ELR (cell line): Measurements from ENCODE around the gene TYROBP.
A peak's percentile ranks its signal among the peaks of the same experiment; 100 is the strongest.
"Not testable (repeated sequence)": the region's sequence is repeated elsewhere in the genome, so short reads cannot be mapped to it uniquely, and the experiment has no call there.

Source experiments
- DNase-seq: peaks from one replicate; pipeline ENCODE4 v3.0.0-alpha.2; 2015; ENCODE audit warnings: low read depth

The TYROBP gene

GRCh38 chr19:35899547-35900214 lies 8.4 kb downstream of the TYROBP start:
- peak; percentile 84 for DNase-seq

- no peak for DNase-seq
These were observed 9.6 kb downstream of the TYROBP start for GRCh38 chr19:35898499-35898809.

GRCh38 chr19:35897706-35898451 lies 10.2 kb downstream of the TYROBP start:
- DNase-seq: no peak

- DNase-seq: no peak
These were observed 11.5 kb downstream of the TYROBP start for GRCh38 chr19:35896643-35897040.

- DNase-seq: no peak
These were observed 12.0 kb downstream of the TYROBP start for GRCh38 chr19:35895911-35896642.

- no peak for DNase-seq
These were observed 13.8 kb downstream of the TYROBP start for GRCh38 chr19:35894342-35894741.

GRCh38 chr19:35891819-35892218 lies 16.3 kb downstream of the TYROBP start:
- DNase-seq: not testable (repeated sequence)

- DNase-seq: no peak
These were observed 17.9 kb downstream of the TYROBP start for GRCh38 chr19:35890113-35890650.

- no peak for DNase-seq
These were observed 18.6 kb downstream of the TYROBP start for GRCh38 chr19:35889370-35890112.

- DNase-seq: no peak
These were observed 19.7 kb downstream of the TYROBP start for GRCh38 chr19:35888398-35888797.

- no peak for DNase-seq
These were observed 20.9 kb downstream of the TYROBP start for GRCh38 chr19:35887197-35887596.

GRCh38 chr19:35885904-35886303 lies 22.2 kb downstream of the TYROBP start:
- DNase-seq: no peak

- no peak for DNase-seq
These were observed 22.8 kb downstream of the TYROBP start for GRCh38 chr19:35885225-35885738.

GRCh38 chr19:35883882-35884281 lies 24.2 kb downstream of the TYROBP start:
- no peak for DNase-seq

- peak; percentile 76 for DNase-seq
These were observed 25.8 kb downstream of the TYROBP start for GRCh38 chr19:35882114-35882832.

GRCh38 chr19:35879770-35880317 lies 28.3 kb downstream of the TYROBP start:
- DNase-seq: peak; percentile 95

- no peak for DNase-seq
These were observed 29.0 kb downstream of the TYROBP start for GRCh38 chr19:35879068-35879467.

GRCh38 chr19:35874392-35874930 lies 33.6 kb downstream of the TYROBP start:
- no peak for DNase-seq

GRCh38 chr19:35872180-35872579 lies 35.9 kb downstream of the TYROBP start:
- no peak for DNase-seq

- no peak for DNase-seq
These were observed 36.5 kb downstream of the TYROBP start for GRCh38 chr19:35871611-35872010.

GRCh38 chr19:35870798-35871197 lies 37.3 kb downstream of the TYROBP start:
- no peak for DNase-seq
